Upper lobe of left lung (tissue), 6 donors: ENCODE measurements around the gene FOXL1. TPM values are rescaled to one million over a fixed set of nuclear protein-coding genes. Genes with fewer than 3 reads are reported as not detected.

ENCODE experiments used
- ATAC-seq, 2 donors: fragments of 200-7000 bp; cut with Tn5 transposase; one replicate each; pipeline ENCODE4 v1.9.1; 2022; ENCODE audit warnings: mild to moderate bottlenecking in 2 of 2, moderate library complexity in 2 of 2; ENCODE audit not compliant: low FRiP score in 2 of 2
- DNase-seq, 2 donors: peaks; one replicate each; pipeline ENCODE4 v3.0.0-alpha.2; 2019 to 2020
- H3K27ac ChIP-seq, 4 donors: fragments of 200-600 bp; sonication (generic); one replicate each; pipeline ENCODE4 v1.5.1; 2016 to 2019
- H3K27me3 ChIP-seq, 4 donors: fragments of 200-600 bp; sonication (generic); one replicate each; pipeline ENCODE4 v1.5.1; 2017 to 2019
- H3K36me3 ChIP-seq, 4 donors: fragments of 200-600 bp; sonication (generic); one replicate each; pipeline ENCODE4 v1.5.1; 2016 to 2019
- H3K4me1 ChIP-seq, 4 donors: fragments of 200-600 bp; sonication (generic); one replicate each; pipeline ENCODE4 v1.5.1; 2018 to 2019
- H3K4me3 ChIP-seq, 4 donors: fragments of 200-600 bp; sonication (generic); one replicate each; pipeline ENCODE4 v1.5.1; 2017 to 2019; ENCODE audit warnings: mild to moderate bottlenecking in 2 of 4, moderate library complexity in 1 of 4
- H3K9me3 ChIP-seq, 4 donors: fragments of 200-600 bp; sonication (generic); one replicate each; pipeline ENCODE4 v1.5.1; 2018 to 2019
- CTCF ChIP-seq, 6 experiments: fragments of 450-650 bp in 4 of 6; fragments of 200-600 bp in 2 of 6; sonication (generic) in 2 of 6; IDR thresholded peaks; one replicate each; pipeline ENCODE4 v1.5.1; 2016 to 2019; ENCODE audit warnings: antibody characterized with exemption in 6 of 6
- EP300 ChIP-seq, 4 donors: sonication (generic); formaldehyde crosslinking; IDR thresholded peaks; one replicate each; pipeline ENCODE4 v1.5.1; 2017; ENCODE audit warnings: antibody characterized with exemption in 4 of 4, control low read depth in 2 of 4
- POLR2A ChIP-seq, 4 donors: fragments of 450-650 bp; IDR thresholded peaks; one replicate each; pipeline ENCODE4 v1.5.1; 2016 to 2017; ENCODE audit warnings: antibody characterized with exemption in 4 of 4, mild to moderate bottlenecking in 2 of 4
- POLR2AphosphoS5 ChIP-seq, 2 donors: sonication (generic); formaldehyde crosslinking; IDR thresholded peaks; one replicate each; pipeline ENCODE4 v1.5.1; 2017; ENCODE audit warnings: antibody characterized with exemption in 2 of 2
- WGBS, 2 donors: methylation state at CpG; one replicate each; pipeline ENCODE4 v1.1.5; 2017 to 2018; 5-methylcytosine and 5-hydroxymethylcytosine counted together
- total RNA-seq, 6 donors: library from RNA; depleted of rRNA in 4 of 6; stranded (reverse); fragments of >200 nt in 4 of 6; gene quantifications; one replicate each; pipeline versions ENCODE4 v1.1.0 to v1.2.1, GENCODE V29; 2016 to 2021
- donor health status: DM: no; HTN: no; CAD: no; lungs with moderate emphysema.
- donor health status: DM: no; HTN: yes; CAD: no; lungs with severe emphysema.

The FOXL1 gene
- total RNA-seq, 6 donors from 2014 or later = 0.22 to 2.2 (median 0.49) TPM; not detected in 1

GRCh38 chr16:86594721-86595120, 16.4 kb downstream of the FOXL1 start:
- Histone ChIP-seq H3K4me3 (no peak overlapping the region), H3K27me3 (peaks cover 0 to 9% (median 0%) of the 10 kb centered on the region in 4 donors), H3K9me3 (no peaks in the 10 kb centered on the region), H3K36me3 (no peaks in the 10 kb centered on the region), H3K4me1 (no peaks in the 10 kb centered on the region), H3K27ac (no peak overlapping the region)
- TF ChIP-seq POLR2A (IDR thresholded peaks at IDR 0.05) = no peak
- TF ChIP-seq CTCF (IDR thresholded peaks at IDR 0.05) = no peak
- TF ChIP-seq POLR2AphosphoS5 (IDR thresholded peaks at IDR 0.05) = no peak
- no peak for TF ChIP-seq EP300 (IDR thresholded peaks at IDR 0.05)
- WGBS, 2 donors = 46 to 67% methylated on average over 8 of the region's 8 CpGs
- no peak for ATAC-seq
- DNase-seq = no peak

GRCh38 chr16:86595983-86596605, 17.7 kb downstream of the FOXL1 start:
- Histone ChIP-seq H3K4me3 (no peak overlapping the region), H3K4me1 (no peaks in the 10 kb centered on the region), H3K27me3 (peaks cover 0 to 9% (median 0%) of the 10 kb centered on the region in 4 donors), H3K9me3 (no peaks in the 10 kb centered on the region), H3K36me3 (no peaks in the 10 kb centered on the region), H3K27ac (no peak overlapping the region)
- DNase-seq (no peak), ATAC-seq (no peak)
- 74 to 80% methylated on average over 6 to 10 of the region's 10 CpGs for WGBS, 2 donors
- TF ChIP-seq POLR2A (IDR thresholded peaks at IDR 0.05) = no peak
- no peak for TF ChIP-seq CTCF (IDR thresholded peaks at IDR 0.05)
- TF ChIP-seq EP300 (IDR thresholded peaks at IDR 0.05) = no peak

- no peak for ATAC-seq
- no peak for TF ChIP-seq POLR2AphosphoS5 (IDR thresholded peaks at IDR 0.05)
- TF ChIP-seq EP300 (IDR thresholded peaks at IDR 0.05) = no peak
- TF ChIP-seq CTCF (IDR thresholded peaks at IDR 0.05) = no peak
- TF ChIP-seq POLR2A (IDR thresholded peaks at IDR 0.05) = no peak
- Histone ChIP-seq H3K27ac (no peak overlapping the region), H3K9me3 (no peaks in the 10 kb centered on the region), H3K27me3 (peaks cover 0 to 9% (median 0%) of the 10 kb centered on the region in 4 donors), H3K36me3 (no peaks in the 10 kb centered on the region), H3K4me3 (no peak overlapping the region), H3K4me1 (no peaks in the 10 kb centered on the region)
- WGBS, 2 donors = 84 to 89% methylated on average over 18 of the region's 18 CpGs
- no peak for DNase-seq
These were observed 19.0 kb downstream of the FOXL1 start for GRCh38 chr16:86597126-86597879.

- ATAC-seq = no peak
- Histone ChIP-seq H3K27me3 (peaks cover 0 to 6% (median 0%) of the 10 kb centered on the region in 4 donors), H3K4me3 (no peak overlapping the region), H3K27ac (no peak overlapping the region), H3K9me3 (no peaks in the 10 kb centered on the region), H3K4me1 (no peaks in the 10 kb centered on the region), H3K36me3 (no peaks in the 10 kb centered on the region)
- WGBS, 2 donors = 46 to 48% methylated on average over 7 of the region's 7 CpGs
- no peak for TF ChIP-seq POLR2A (IDR thresholded peaks at IDR 0.05)
- no peak for TF ChIP-seq POLR2AphosphoS5 (IDR thresholded peaks at IDR 0.05)
- no peak for TF ChIP-seq CTCF (IDR thresholded peaks at IDR 0.05)
- TF ChIP-seq EP300 (IDR thresholded peaks at IDR 0.05) = no peak
- DNase-seq = no peak
These were observed 19.7 kb downstream of the FOXL1 start for GRCh38 chr16:86597880-86598606.
